ENCODE data around the gene ADAM11.
"Not testable (repeated sequence)": the region's sequence is repeated elsewhere in the genome, so short reads cannot be mapped to it uniquely, and the experiment has no call there.

Gene ADAM11

DNA sequence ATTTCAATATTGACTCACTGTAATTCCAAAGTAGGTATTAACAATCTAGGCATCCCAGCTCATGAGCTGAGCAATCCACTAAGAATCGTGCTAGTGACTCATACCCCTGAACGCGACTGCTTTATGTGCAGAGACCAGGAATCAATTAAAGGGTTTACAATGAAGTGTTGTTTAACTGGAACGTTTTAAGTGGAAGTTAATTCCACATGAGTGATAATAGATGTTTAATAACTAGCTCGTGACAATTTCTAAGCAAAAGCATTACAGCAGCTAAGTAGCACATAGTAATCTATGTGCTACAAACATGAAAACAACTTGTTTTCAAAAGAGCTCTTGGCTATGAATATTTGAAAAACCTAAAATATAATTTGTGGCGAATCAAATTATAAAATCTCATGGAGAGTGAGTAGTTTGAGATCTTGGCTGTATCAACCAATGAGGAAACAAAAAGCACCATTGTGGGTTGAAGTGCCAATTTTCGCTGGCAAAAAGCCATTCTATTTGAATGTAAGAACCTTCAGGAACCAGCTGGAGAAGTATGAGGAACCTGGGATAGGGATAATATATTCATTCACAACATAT is 61.9 kb downstream of the ADAM11 start:
- no peaks in the 10 kb centered on the region for H3K27me3 ChIP-seq (ENCODE audit: insufficient read depth, low read depth, severe bottlenecking)
- H3K27ac ChIP-seq = no peak overlapping the region
- H3K36me3 ChIP-seq = peaks cover 60% of the 10 kb centered on the region
- DNase-seq = no peak
- TF ChIP-seq CTCF (IDR thresholded peaks at IDR 0.05; ENCODE audit: low read depth, low read length) = no peak
- no peak overlapping the region for H3K4me3 ChIP-seq (ENCODE audit: low read depth, low read length)
- no peaks in the 10 kb centered on the region for H3K9me3 ChIP-seq (ENCODE audit: severe bottlenecking)

GRCh38 chr17:44825236-44825635 is 66.4 kb downstream of the ADAM11 start:
- H3K4me3 ChIP-seq (ENCODE audit: low read depth, low read length); H3K27ac ChIP-seq; DNase-seq; H3K9me3 ChIP-seq (ENCODE audit: severe bottlenecking); H3K27me3 ChIP-seq (ENCODE audit: insufficient read depth, low read depth, severe bottlenecking): not testable (repeated sequence)
- peaks cover 51% of the 10 kb centered on the region for H3K36me3 ChIP-seq

DNA sequence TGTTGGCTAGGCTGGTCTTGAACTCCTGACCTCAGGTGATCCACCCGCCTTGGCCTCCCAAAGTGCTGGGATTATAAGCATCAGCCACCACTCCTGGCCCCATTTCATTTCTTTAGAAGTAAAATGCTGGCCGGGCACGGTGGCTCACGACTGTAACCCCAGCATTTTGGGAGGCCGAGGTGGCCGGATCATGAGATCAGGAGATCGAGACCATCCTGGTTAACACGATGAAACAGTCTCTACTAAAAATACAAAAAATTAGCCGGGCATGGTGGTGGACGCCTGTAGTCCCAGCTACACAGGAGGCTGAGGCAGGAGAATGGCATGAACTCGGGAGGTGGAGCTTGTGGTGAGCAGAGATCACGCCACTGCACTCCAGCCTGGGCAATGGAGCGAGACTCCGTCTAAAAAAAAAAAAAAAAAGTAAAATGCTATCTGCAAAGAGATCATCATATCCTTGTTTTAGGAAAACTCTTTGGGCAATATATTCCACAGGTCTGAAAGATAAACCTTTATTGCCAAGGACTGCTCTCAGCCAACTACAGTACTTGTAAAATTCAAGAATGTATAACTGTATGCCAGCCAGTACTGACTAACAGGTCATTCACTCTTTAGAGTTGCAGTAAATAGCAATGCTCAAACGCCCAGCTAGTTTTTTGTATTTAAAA is 67.5 kb downstream of the ADAM11 start:
- H3K27ac ChIP-seq = no peak overlapping the region
- H3K9me3 ChIP-seq (ENCODE audit: severe bottlenecking) = no peaks in the 10 kb centered on the region
- no peak overlapping the region for H3K4me3 ChIP-seq (ENCODE audit: low read depth, low read length)
- TF ChIP-seq CTCF (IDR thresholded peaks at IDR 0.05; ENCODE audit: low read depth, low read length) = no peak
- peaks cover 46% of the 10 kb centered on the region for H3K36me3 ChIP-seq
- H3K27me3 ChIP-seq (ENCODE audit: insufficient read depth, low read depth, severe bottlenecking) = no peaks in the 10 kb centered on the region
- DNase-seq = no peak

DNA sequence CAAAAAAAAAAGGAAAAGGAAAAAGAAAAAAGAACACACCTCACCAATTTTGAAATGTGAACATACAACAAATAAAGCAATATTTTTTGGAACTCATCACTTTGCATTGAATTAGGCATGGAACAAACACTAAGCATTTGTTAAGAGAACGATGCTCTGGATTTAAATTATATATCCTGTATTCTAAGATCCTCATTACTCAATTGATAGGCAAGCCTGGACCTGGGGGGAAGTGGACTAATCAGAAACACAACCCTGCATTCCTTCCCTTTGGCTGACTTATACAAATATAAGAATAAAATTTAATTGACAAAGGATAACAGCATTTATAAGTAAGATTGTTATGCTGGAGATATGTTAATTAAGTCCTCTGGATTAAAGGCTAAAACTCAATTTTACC is 69.1 kb downstream of the ADAM11 start:
- Histone ChIP-seq H3K9me3 (ENCODE audit: severe bottlenecking) (no peaks in the 10 kb centered on the region), H3K27me3 (ENCODE audit: insufficient read depth, low read depth, severe bottlenecking) (no peaks in the 10 kb centered on the region), H3K36me3 (peaks cover 35% of the 10 kb centered on the region), H3K4me3 (ENCODE audit: low read depth, low read length) (no peak overlapping the region; the same call in 1 of the 2 replicates), H3K27ac (no peak overlapping the region)
- DNase-seq = no peak
- TF ChIP-seq CTCF (IDR thresholded peaks at IDR 0.05; ENCODE audit: low read depth, low read length) = no peak

- Histone ChIP-seq H3K27me3 (ENCODE audit: insufficient read depth, low read depth, severe bottlenecking) (no peaks in the 10 kb centered on the region), H3K4me3 (ENCODE audit: low read depth, low read length) (peak overlapping the region; percentile 95), H3K9me3 (ENCODE audit: severe bottlenecking) (no peaks in the 10 kb centered on the region), H3K27ac (peak overlapping the region; percentile 90), H3K36me3 (peaks cover 27% of the 10 kb centered on the region)
- DNase-seq = no peak
- TF ChIP-seq CTCF (IDR thresholded peaks at IDR 0.05; ENCODE audit: low read depth, low read length) = no peak
Measured at GRCh38 chr17:44828919-44829522, 70.2 kb downstream of the ADAM11 start.

GRCh38 chr17:44829523-44830358 is 71.0 kb downstream of the ADAM11 start, which contains the start of gene GJC1:
TSS of gene GJC1 (minus strand) at chr17:44830287. CDS start at chr17:44805817, 24,470 bp downstream.
- H3K36me3 ChIP-seq = peaks cover 22% of the 10 kb centered on the region
- no peak for TF ChIP-seq CTCF (IDR thresholded peaks at IDR 0.05; ENCODE audit: low read depth, low read length)
- no peaks in the 10 kb centered on the region for H3K9me3 ChIP-seq (ENCODE audit: severe bottlenecking)
- no peaks in the 10 kb centered on the region for H3K27me3 ChIP-seq (ENCODE audit: insufficient read depth, low read depth, severe bottlenecking)
- DNase-seq = peak; percentile 76
- peak within 1 kb of the TSS; percentile 90 for H3K27ac ChIP-seq
- peak within 1 kb of the TSS; percentile 95 for H3K4me3 ChIP-seq (ENCODE audit: low read depth, low read length)

All from WERI-Rb-1 (cell line).